ENCODE measurements around the gene SUSD6.

The SUSD6 gene

GRCh38 chr14:69684461-69685217 is 73.2 kb downstream of the SUSD6 start:
- Histone ChIP-seq H3K9ac (ENCODE audit: low read length) (no peak overlapping the region), H3K4me1 (ENCODE audit: control insufficient read depth, insufficient read depth, low read length) (peaks cover 45% of the 10 kb centered on the region), H3K36me3 (ENCODE audit: control insufficient read depth, insufficient read depth, low read length) (no peaks in the 10 kb centered on the region)

GRCh38 chr14:69685218-69685616 is 73.8 kb downstream of the SUSD6 start:
- Histone ChIP-seq H3K4me1 (ENCODE audit: control insufficient read depth, insufficient read depth, low read length) (peaks cover 45% of the 10 kb centered on the region), H3K9ac (ENCODE audit: low read length) (no peak overlapping the region), H3K9me3 (ENCODE audit: control insufficient read depth, low read length) (no peaks in the 10 kb centered on the region), H3K4me3 (ENCODE audit: low read length) (no peak overlapping the region), H3K36me3 (ENCODE audit: control insufficient read depth, insufficient read depth, low read length) (no peaks in the 10 kb centered on the region), H3K27me3 (ENCODE audit: control insufficient read depth, insufficient read depth, low read length) (no peaks in the 10 kb centered on the region)

More at GRCh38 chr14:69684461-69685217, 73.2 kb downstream of the SUSD6 start:
- no peaks in the 10 kb centered on the region for H3K27me3 ChIP-seq (ENCODE audit: control insufficient read depth, insufficient read depth, low read length)
- no peaks in the 10 kb centered on the region for H3K9me3 ChIP-seq (ENCODE audit: control insufficient read depth, low read length)
- H3K4me3 ChIP-seq (ENCODE audit: low read length), result no peak overlapping the region

- H3K9me3 ChIP-seq (ENCODE audit: control insufficient read depth, low read length), result no peaks in the 10 kb centered on the region
- no peak overlapping the region for H3K9ac ChIP-seq (ENCODE audit: low read length)
- H3K27me3 ChIP-seq (ENCODE audit: control insufficient read depth, insufficient read depth, low read length), result no peaks in the 10 kb centered on the region
- peaks cover 45% of the 10 kb centered on the region for H3K4me1 ChIP-seq (ENCODE audit: control insufficient read depth, insufficient read depth, low read length)
- no peak overlapping the region for H3K4me3 ChIP-seq (ENCODE audit: low read length)
- H3K36me3 ChIP-seq (ENCODE audit: control insufficient read depth, insufficient read depth, low read length), result no peaks in the 10 kb centered on the region
Measured at GRCh38 chr14:69685716-69686115, 74.3 kb downstream of the SUSD6 start.

DNA sequence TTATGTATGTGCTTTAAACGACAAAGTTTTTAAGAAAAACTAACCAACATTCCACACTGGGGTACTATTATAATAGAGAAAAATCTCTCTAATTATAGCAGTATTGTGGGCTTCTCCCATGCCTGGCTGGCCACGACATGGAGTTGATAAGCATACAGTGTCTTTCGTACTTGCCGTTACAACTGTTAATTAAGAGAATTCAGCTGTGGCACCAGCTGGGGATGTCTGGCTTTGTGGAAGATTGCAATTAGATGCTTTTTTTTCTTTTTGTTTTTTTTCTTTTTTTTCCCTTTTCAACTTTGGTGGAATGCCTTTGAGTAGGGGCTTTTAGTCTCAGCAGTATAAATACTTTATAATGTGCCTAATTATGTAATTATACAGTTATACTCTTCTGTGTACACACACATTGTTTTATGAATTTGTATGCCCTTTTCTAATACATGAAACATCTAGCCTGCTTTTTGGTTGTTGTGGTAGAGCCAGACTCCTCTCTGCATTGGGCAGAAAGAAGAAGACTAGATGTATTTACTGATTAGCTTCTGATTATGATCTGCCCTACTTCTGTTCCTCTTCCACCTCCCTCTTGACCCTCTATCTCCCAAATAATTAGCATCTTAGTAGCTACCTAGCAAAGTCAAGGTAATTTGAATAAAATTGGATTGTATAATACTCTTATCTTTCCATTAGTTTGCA is 76.4 kb downstream of the SUSD6 start:
- H3K4me3 ChIP-seq (ENCODE audit: low read length), result no peak overlapping the region
- no peaks in the 10 kb centered on the region for H3K9me3 ChIP-seq (ENCODE audit: control insufficient read depth, low read length)
- no peak overlapping the region for H3K9ac ChIP-seq (ENCODE audit: low read length)
- H3K36me3 ChIP-seq (ENCODE audit: control insufficient read depth, insufficient read depth, low read length), result no peaks in the 10 kb centered on the region
- peaks cover 42% of the 10 kb centered on the region for H3K4me1 ChIP-seq (ENCODE audit: control insufficient read depth, insufficient read depth, low read length)
- no peaks in the 10 kb centered on the region for H3K27me3 ChIP-seq (ENCODE audit: control insufficient read depth, insufficient read depth, low read length)

GRCh38 chr14:69688299-69688649 is 76.9 kb downstream of the SUSD6 start:
- Histone ChIP-seq H3K4me3 (ENCODE audit: low read length) (no peak overlapping the region), H3K36me3 (ENCODE audit: control insufficient read depth, insufficient read depth, low read length) (no peaks in the 10 kb centered on the region), H3K27me3 (ENCODE audit: control insufficient read depth, insufficient read depth, low read length) (no peaks in the 10 kb centered on the region), H3K4me1 (ENCODE audit: control insufficient read depth, insufficient read depth, low read length) (peaks cover 42% of the 10 kb centered on the region), H3K9me3 (ENCODE audit: control insufficient read depth, low read length) (no peaks in the 10 kb centered on the region), H3K9ac (ENCODE audit: low read length) (no peak overlapping the region)

- Histone ChIP-seq H3K4me3 (ENCODE audit: low read length) (no peak overlapping the region), H3K9me3 (ENCODE audit: control insufficient read depth, low read length) (no peaks in the 10 kb centered on the region), H3K36me3 (ENCODE audit: control insufficient read depth, insufficient read depth, low read length) (no peaks in the 10 kb centered on the region), H3K9ac (ENCODE audit: low read length) (no peak overlapping the region), H3K27me3 (ENCODE audit: control insufficient read depth, insufficient read depth, low read length) (no peaks in the 10 kb centered on the region), H3K4me1 (ENCODE audit: control insufficient read depth, insufficient read depth, low read length) (peaks cover 42% of the 10 kb centered on the region)
Measured at GRCh38 chr14:69690042-69690441, 78.6 kb downstream of the SUSD6 start.

DNA sequence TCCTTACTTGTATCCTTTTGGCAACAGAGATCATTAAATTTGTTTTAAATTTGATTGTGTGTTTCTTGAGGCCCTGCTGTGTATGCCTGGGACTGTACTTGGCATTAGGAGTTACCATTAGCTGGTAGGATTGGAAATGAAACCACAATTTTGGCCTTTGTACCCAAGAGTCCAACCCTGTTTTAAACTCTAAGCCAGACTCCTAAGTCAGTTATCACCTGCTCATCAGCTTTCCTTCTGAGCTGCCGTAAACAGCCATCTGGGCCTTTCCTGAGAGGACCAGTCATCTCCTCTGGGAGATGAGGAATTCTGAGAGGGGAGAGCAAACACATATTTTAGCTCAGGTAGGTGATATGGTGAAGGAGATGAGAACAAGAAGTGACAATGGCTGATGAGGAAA is 81.2 kb downstream of the SUSD6 start:
- no peak overlapping the region for H3K4me3 ChIP-seq (ENCODE audit: low read length)
- H3K4me1 ChIP-seq (ENCODE audit: control insufficient read depth, insufficient read depth, low read length), result peaks cover 56% of the 10 kb centered on the region
- no peaks in the 10 kb centered on the region for H3K27me3 ChIP-seq (ENCODE audit: control insufficient read depth, insufficient read depth, low read length)
- no peak overlapping the region for H3K9ac ChIP-seq (ENCODE audit: low read length)
- no peaks in the 10 kb centered on the region for H3K36me3 ChIP-seq (ENCODE audit: control insufficient read depth, insufficient read depth, low read length)
- H3K9me3 ChIP-seq (ENCODE audit: control insufficient read depth, low read length), result no peaks in the 10 kb centered on the region

- Histone ChIP-seq H3K27me3 (ENCODE audit: control insufficient read depth, insufficient read depth, low read length) (no peaks in the 10 kb centered on the region), H3K9me3 (ENCODE audit: control insufficient read depth, low read length) (no peaks in the 10 kb centered on the region), H3K4me1 (ENCODE audit: control insufficient read depth, insufficient read depth, low read length) (peaks cover 60% of the 10 kb centered on the region), H3K36me3 (ENCODE audit: control insufficient read depth, insufficient read depth, low read length) (no peaks in the 10 kb centered on the region), H3K4me3 (ENCODE audit: low read length) (no peak overlapping the region), H3K9ac (ENCODE audit: low read length) (no peak overlapping the region)
Measured at GRCh38 chr14:69693145-69693544, 81.7 kb downstream of the SUSD6 start.

DNA sequence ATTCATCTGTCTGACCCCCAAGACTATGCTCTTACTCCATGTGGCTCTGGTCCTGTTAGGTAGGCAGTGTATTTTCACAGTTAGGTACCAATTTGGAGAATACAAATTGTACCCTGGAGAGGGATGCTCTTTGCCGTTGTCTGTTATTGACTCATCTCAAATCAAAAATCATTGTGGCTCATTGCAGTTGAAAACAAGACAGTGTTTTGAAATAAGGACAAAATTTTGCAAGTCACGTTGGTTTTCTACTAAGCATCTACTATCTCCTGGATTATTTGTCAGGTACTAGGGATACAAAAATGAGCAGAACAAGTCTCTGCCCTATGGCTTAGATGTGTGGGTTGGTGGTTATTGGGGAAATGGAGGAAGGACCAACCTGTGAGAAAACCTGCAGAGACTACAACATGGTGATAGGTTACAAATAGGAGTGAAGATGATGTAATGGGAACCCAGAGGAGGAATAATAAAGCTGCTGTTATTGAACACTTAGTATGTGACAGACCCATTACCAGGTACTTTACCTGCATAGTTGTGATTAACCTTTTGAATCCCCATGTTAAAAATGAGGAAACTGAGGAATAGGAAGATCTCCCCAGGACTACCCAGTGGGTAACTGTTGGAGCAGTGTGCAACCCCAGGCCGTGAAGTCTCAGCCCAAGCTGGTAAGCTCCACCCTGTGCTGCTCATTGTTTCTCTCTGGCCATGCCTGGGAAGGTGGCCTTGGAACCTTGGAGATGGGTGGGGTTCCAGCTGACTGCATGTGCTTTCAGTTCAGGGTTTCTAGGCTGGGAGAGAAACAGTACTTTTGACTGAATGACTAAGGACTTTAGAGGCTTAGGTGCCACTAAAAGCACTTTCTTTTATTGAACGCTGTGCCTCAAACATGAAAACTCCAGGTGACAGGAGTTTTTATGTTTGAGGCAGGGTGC is 82.7 kb downstream of the SUSD6 start:
- peaks cover 60% of the 10 kb centered on the region for H3K4me1 ChIP-seq (ENCODE audit: control insufficient read depth, insufficient read depth, low read length)
- no peaks in the 10 kb centered on the region for H3K36me3 ChIP-seq (ENCODE audit: control insufficient read depth, insufficient read depth, low read length)
- H3K4me3 ChIP-seq (ENCODE audit: low read length), result no peak overlapping the region
- no peaks in the 10 kb centered on the region for H3K27me3 ChIP-seq (ENCODE audit: control insufficient read depth, insufficient read depth, low read length)
- H3K9me3 ChIP-seq (ENCODE audit: control insufficient read depth, low read length), result no peaks in the 10 kb centered on the region
- H3K9ac ChIP-seq (ENCODE audit: low read length), result peak overlapping the region; percentile 36

- Histone ChIP-seq H3K27me3 (ENCODE audit: control insufficient read depth, insufficient read depth, low read length) (no peaks in the 10 kb centered on the region), H3K4me1 (ENCODE audit: control insufficient read depth, insufficient read depth, low read length) (peaks cover 67% of the 10 kb centered on the region), H3K4me3 (ENCODE audit: low read length) (no peak overlapping the region), H3K36me3 (ENCODE audit: control insufficient read depth, insufficient read depth, low read length) (no peaks in the 10 kb centered on the region), H3K9me3 (ENCODE audit: control insufficient read depth, low read length) (no peaks in the 10 kb centered on the region), H3K9ac (ENCODE audit: low read length) (peak overlapping the region; percentile 36)
Measured at GRCh38 chr14:69694730-69695281, 83.4 kb downstream of the SUSD6 start.

GRCh38 chr14:69695322-69696203 is 84.2 kb downstream of the SUSD6 start:
- no peaks in the 10 kb centered on the region for H3K36me3 ChIP-seq (ENCODE audit: control insufficient read depth, insufficient read depth, low read length)
- peak overlapping the region; percentile 36 for H3K9ac ChIP-seq (ENCODE audit: low read length)
- H3K4me3 ChIP-seq (ENCODE audit: low read length), result no peak overlapping the region
- H3K9me3 ChIP-seq (ENCODE audit: control insufficient read depth, low read length), result no peaks in the 10 kb centered on the region
- H3K27me3 ChIP-seq (ENCODE audit: control insufficient read depth, insufficient read depth, low read length), result no peaks in the 10 kb centered on the region
- peaks cover 69% of the 10 kb centered on the region for H3K4me1 ChIP-seq (ENCODE audit: control insufficient read depth, insufficient read depth, low read length)
